C1 segment of cervical spinal cord (tissue), 14 donors: ENCODE results near the gene ARHGAP26.

Experiments used
- DNase-seq, 14 donors: peaks; one replicate each; lab custom pipeline; 2025; lab: John Stamatoyannopoulos, UW

The ARHGAP26 gene

GRCh38 chr5:142958944-142959682 is 188.9 kb downstream of the ARHGAP26 start:
- no peak for DNase-seq

- no peak for DNase-seq
Observed at GRCh38 chr5:142959683-142960657, 189.8 kb downstream of the ARHGAP26 start.

GRCh38 chr5:142961440-142962173 is 191.4 kb downstream of the ARHGAP26 start:
- DNase-seq, result no peak

GRCh38 chr5:142962174-142962533 is 192.0 kb downstream of the ARHGAP26 start:
- no peak for DNase-seq

- DNase-seq, result peak in 1 of 14 donors; percentile 13
Observed at GRCh38 chr5:142965258-142966120, 195.3 kb downstream of the ARHGAP26 start.

GRCh38 chr5:142966121-142966420 is 195.9 kb downstream of the ARHGAP26 start:
- DNase-seq, result no peak

GRCh38 chr5:142969186-142969585 is 199.0 kb downstream of the ARHGAP26 start:
- peak in 1 of 14 donors; percentile 66 for DNase-seq

- peak in 1 of 14 donors; percentile 19 for DNase-seq
Observed at GRCh38 chr5:142969624-142970439, 199.7 kb downstream of the ARHGAP26 start.

- DNase-seq, result no peak
Observed at GRCh38 chr5:142970440-142971030, 200.4 kb downstream of the ARHGAP26 start.

GRCh38 chr5:142971303-142972013 is 201.3 kb downstream of the ARHGAP26 start:
- DNase-seq, result no peak

GRCh38 chr5:142972064-142972570 is 201.9 kb downstream of the ARHGAP26 start:
- no peak for DNase-seq

GRCh38 chr5:142973932-142974331 is 203.8 kb downstream of the ARHGAP26 start:
- DNase-seq, result no peak

GRCh38 chr5:142974409-142974808 is 204.2 kb downstream of the ARHGAP26 start:
- DNase-seq, result no peak

GRCh38 chr5:142976861-142977260 is 206.7 kb downstream of the ARHGAP26 start:
- DNase-seq, result no peak

GRCh38 chr5:142977363-142978051 is 207.3 kb downstream of the ARHGAP26 start:
- DNase-seq, result no peak

GRCh38 chr5:142978252-142978651 is 208.1 kb downstream of the ARHGAP26 start:
- no peak for DNase-seq

- DNase-seq, result no peak
Observed at GRCh38 chr5:142978726-142979125, 208.5 kb downstream of the ARHGAP26 start.

- no peak for DNase-seq
Observed at GRCh38 chr5:142979636-142980035, 209.5 kb downstream of the ARHGAP26 start.
